Esophagus squamous epithelium (tissue), 5 donors: ENCODE data around the gene PDZRN3. TPM values are rescaled to one million over a fixed set of nuclear protein-coding genes. Genes with fewer than 3 reads are reported as not detected.

Experiments
- DNase-seq: peaks from one replicate; lab custom pipeline; 2025; lab: John Stamatoyannopoulos, UW
- H3K27ac ChIP-seq, 4 donors: fragments of 200-600 bp; sonication (generic); one replicate each; pipeline ENCODE4 v1.5.1; 2016 to 2019; ENCODE audit warnings: mild to moderate bottlenecking in 1 of 4
- H3K27me3 ChIP-seq, 4 donors: fragments of 200-600 bp; sonication (generic); 1 replicate in 3 of 4; 2 replicates in 1 of 4; pipeline versions ENCODE4 v1.5.1 to v1.6.0; 2017 to 2021; ENCODE audit warnings: antibody characterized with exemption in 1 of 4
- H3K36me3 ChIP-seq, 3 donors: fragments of 200-600 bp; sonication (generic); one replicate each; pipeline ENCODE4 v1.5.1; 2016 to 2019
- H3K4me1 ChIP-seq, 3 donors: fragments of 200-600 bp; sonication (generic); one replicate each; pipeline ENCODE4 v1.5.1; 2017 to 2019
- H3K4me3 ChIP-seq, 4 donors: fragments of 200-600 bp; sonication (generic); 1 replicate in 3 of 4; 2 replicates in 1 of 4; pipeline ENCODE4 v1.5.1; 2016 to 2019; ENCODE audit warnings: mild to moderate bottlenecking in 2 of 4, moderate library complexity in 1 of 4
- H3K9me3 ChIP-seq, 3 donors: fragments of 200-600 bp; sonication (generic); one replicate each; pipeline ENCODE4 v1.5.1; 2016 to 2019
- CTCF ChIP-seq, 6 experiments: fragments of 450-650 bp in 4 of 6; fragments of 200-600 bp in 2 of 6; sonication (generic) in 2 of 6; IDR thresholded peaks; one replicate each; pipeline ENCODE4 v1.5.1; 2016 to 2019; ENCODE audit warnings: antibody characterized with exemption in 6 of 6, mild to moderate bottlenecking in 4 of 6, moderate library complexity in 4 of 6
- POLR2A ChIP-seq, 4 donors: fragments of 450-650 bp; IDR thresholded peaks; one replicate each; pipeline ENCODE4 v1.6.1; 2017; ENCODE audit warnings: antibody characterized with exemption in 4 of 4, mild to moderate bottlenecking in 4 of 4, moderate library complexity in 3 of 4
- whole genome bisulfite sequencing, 2 donors: methylation state at CpG; one replicate each; pipeline ENCODE4 v1.1.5; 2018; 5-methylcytosine and 5-hydroxymethylcytosine counted together
- intact Hi-C: fragments of 100-400 bp; cut with DNase I; formaldehyde crosslinking; loops from one replicate; pipeline ENCODE4 v1.15.0; 2022
- total RNA-seq, 4 donors: library from RNA; depleted of rRNA; stranded (reverse); fragments of >200 nt; gene quantifications; one replicate each; pipeline ENCODE4 v1.1.0, GENCODE V29; 2016
- donor health status: DM: yes; HTN: yes; CAD: no.

Gene PDZRN3
- total RNA-seq, 4 donors from 2014 or later: 22.1 to 54.9 (median 38.9) TPM

DNA sequence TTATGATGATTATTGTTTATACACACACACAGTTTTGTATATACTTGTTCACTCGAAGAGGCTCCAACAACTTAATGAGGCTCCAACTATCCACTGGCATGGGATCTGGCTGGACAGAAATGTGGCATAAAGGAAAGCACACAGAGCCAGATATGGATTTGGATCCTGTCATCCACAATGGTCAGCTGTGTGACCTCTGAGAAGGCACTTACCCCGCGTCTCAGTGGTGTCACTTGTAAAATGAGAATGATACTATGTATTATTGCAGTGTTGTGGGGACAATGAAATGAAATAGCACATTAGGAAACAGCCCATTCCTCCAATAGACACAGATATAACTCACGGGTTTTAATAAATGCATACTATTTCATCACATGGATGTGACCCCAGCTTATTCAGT, 42.2 kb downstream of the PDZRN3 start:
- H3K27ac ChIP-seq: no peak overlapping the region
- DNase-seq: no peak
- H3K4me1 ChIP-seq: peaks cover 0 to 26% (median 1%) of the 10 kb centered on the region in 3 donors
- TF ChIP-seq CTCF (IDR thresholded peaks at IDR 0.05): no peak
- TF ChIP-seq POLR2A (IDR thresholded peaks at IDR 0.05): no peak
- no peak overlapping the region for H3K4me3 ChIP-seq
- intact Hi-C loops: no loop called here
- no peaks in the 10 kb centered on the region for H3K36me3 ChIP-seq
- WGBS, 2 donors: 86 to 87% methylated on average over 4 of the region's 4 CpGs
- no peaks in the 10 kb centered on the region for H3K9me3 ChIP-seq
- no peaks in the 10 kb centered on the region for H3K27me3 ChIP-seq

DNA sequence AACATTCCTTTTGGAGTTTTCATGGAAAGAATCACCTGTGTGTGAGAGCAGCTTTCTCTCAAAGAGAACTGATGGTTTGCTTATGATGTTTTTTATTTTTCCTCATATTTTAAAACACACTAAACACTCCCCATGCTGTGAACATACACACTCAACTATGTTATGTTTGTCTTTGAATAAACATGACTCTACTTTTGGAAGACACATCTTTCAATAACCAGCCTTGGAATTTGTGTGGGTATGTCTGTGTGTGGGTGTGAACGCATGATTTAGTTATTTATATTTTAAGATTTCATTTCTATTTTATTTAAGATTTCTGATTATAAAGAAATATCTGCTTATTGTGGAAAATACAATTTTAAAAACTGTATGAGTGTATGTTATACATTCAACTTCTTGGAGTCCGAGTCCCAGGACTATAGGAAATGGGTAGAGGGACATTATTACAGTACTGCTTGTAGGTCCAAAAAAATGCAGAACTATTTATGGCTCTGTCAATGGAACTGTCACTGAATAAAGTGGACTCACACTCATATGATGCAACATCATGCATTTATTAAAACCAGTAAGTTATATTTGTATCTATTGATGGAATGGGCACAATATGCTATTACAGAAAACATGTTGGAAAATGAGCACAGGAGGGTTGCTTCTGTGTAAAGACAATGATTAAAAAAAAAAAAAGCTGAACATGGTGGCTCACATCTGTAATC, 43.5 kb downstream of the PDZRN3 start:
- intact Hi-C loops: no loop called here
- WGBS, 2 donors: 71 to 81% methylated on average over 2 of the region's 2 CpGs

GRCh38 chr3:73580343-73580742, 44.4 kb downstream of the PDZRN3 start:
- Histone ChIP-seq H3K27ac (peak overlapping the region in 2 of 4 donors; percentile 36 to 38), H3K36me3 (no peaks in the 10 kb centered on the region), H3K27me3 (no peaks in the 10 kb centered on the region), H3K4me3 (no peak overlapping the region), H3K4me1 (peaks cover 0 to 43% (median 4%) of the 10 kb centered on the region in 3 donors), H3K9me3 (no peaks in the 10 kb centered on the region)
- intact Hi-C loops: no loop called here
- 16 to 40% methylated on average over 2 of the region's 2 CpGs for WGBS, 2 donors
- no peak for DNase-seq
- TF ChIP-seq POLR2A (IDR thresholded peaks at IDR 0.05) (no peak), CTCF (IDR thresholded peaks at IDR 0.05) (no peak)

More for the DNA sequence above, 43.5 kb downstream of the PDZRN3 start:
- no peak for DNase-seq
- no peak overlapping the region for H3K4me3 ChIP-seq
- H3K27ac ChIP-seq: peak overlapping the region in 2 of 4 donors; percentile 24 to 38
- H3K4me1 ChIP-seq: peaks cover 0 to 36% (median 4%) of the 10 kb centered on the region in 3 donors
- no peaks in the 10 kb centered on the region for H3K36me3 ChIP-seq
- TF ChIP-seq POLR2A (IDR thresholded peaks at IDR 0.05) (no peak), CTCF (IDR thresholded peaks at IDR 0.05) (no peak)
- H3K27me3 ChIP-seq: no peaks in the 10 kb centered on the region
- no peaks in the 10 kb centered on the region for H3K9me3 ChIP-seq

GRCh38 chr3:73577704-73578103, 47.0 kb downstream of the PDZRN3 start:
- Histone ChIP-seq H3K4me1 (peaks cover 0 to 47% (median 4%) of the 10 kb centered on the region in 3 donors), H3K36me3 (no peaks in the 10 kb centered on the region), H3K9me3 (no peaks in the 10 kb centered on the region), H3K27ac (no peak overlapping the region), H3K4me3 (no peak overlapping the region), H3K27me3 (no peaks in the 10 kb centered on the region)
- no peak for TF ChIP-seq CTCF (IDR thresholded peaks at IDR 0.05)
- TF ChIP-seq POLR2A (IDR thresholded peaks at IDR 0.05): no peak
- no peak for DNase-seq
- intact Hi-C loops: no loop called here
- WGBS, 2 donors: 74 to 92% methylated on average over 5 of the region's 5 CpGs

- no peaks in the 10 kb centered on the region for H3K9me3 ChIP-seq
Observed at GRCh38 chr3:73576999-73577461, 47.7 kb downstream of the PDZRN3 start.

More at GRCh38 chr3:73576999-73577461, 47.7 kb downstream of the PDZRN3 start:
- 35 to 42% methylated on average over 4 of the region's 4 CpGs for WGBS, 2 donors
- no peak overlapping the region for H3K27ac ChIP-seq
- TF ChIP-seq POLR2A (IDR thresholded peaks at IDR 0.05) (no peak), CTCF (IDR thresholded peaks at IDR 0.05) (no peak)
- no peak overlapping the region for H3K4me3 ChIP-seq
- peaks cover 0 to 46% (median 4%) of the 10 kb centered on the region in 3 donors for H3K4me1 ChIP-seq
- DNase-seq: no peak
- no peaks in the 10 kb centered on the region for H3K36me3 ChIP-seq
- no peaks in the 10 kb centered on the region for H3K27me3 ChIP-seq
- intact Hi-C loops: no loop called here
